Ecto neural progenitor cell (in vitro differentiated cells): ENCODE results near the gene IQCH.
"Not testable (repeated sequence)": the region's sequence is repeated elsewhere in the genome, so short reads cannot be mapped to it uniquely, and the experiment has no call there.

Source experiments
- DNase-seq: peaks from one replicate; pipeline ENCODE4 v3.0.0-alpha.2; 2018; ENCODE audit warnings: low spot score

IQCH gene

GRCh38 chr15:67436351-67437250 lies 182.0 kb downstream of the IQCH start:
- DNase-seq, result not testable (repeated sequence)

DNA sequence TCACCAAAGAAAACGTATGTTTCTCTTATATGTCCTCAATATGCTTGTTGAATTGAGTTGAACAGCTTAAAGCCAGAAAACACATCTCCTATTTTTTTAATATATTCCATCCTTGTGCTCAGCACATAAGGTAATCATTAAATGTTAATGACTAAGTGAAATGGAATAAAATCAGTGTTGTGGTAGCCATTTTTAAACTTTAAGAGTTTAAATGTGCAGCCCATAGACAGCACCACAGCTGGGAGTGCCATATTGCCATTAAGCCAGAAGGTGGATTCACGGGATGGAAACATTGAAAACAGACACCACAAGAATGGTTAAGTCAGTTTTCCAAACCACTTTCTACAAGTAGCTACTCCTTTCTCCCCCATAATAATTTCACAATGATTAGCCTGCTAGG lies 189.5 kb downstream of the IQCH start:
- DNase-seq, result no peak

DNA sequence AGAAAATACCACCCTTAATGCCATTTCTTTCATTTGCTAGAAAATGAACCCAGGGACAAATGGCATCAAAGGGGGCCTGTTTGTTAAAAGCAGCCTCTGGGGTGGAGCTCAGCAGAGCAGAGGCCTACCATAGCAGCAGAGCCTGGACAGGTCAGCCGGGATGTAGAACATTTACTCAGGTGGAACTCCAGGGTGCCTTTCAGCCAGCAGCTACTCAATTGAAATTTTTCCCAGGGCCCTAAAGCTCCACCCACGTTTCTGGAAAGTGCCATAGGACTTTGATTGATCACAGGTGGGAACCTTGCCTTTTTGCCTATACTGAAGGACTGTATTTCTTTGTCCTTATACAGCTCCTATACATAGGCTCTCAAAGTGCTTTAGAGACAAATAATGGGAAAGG lies 191.9 kb downstream of the IQCH start:
- no peak for DNase-seq

- not testable (repeated sequence) for DNase-seq
Observed at GRCh38 chr15:67448372-67448771, 193.8 kb downstream of the IQCH start.

DNA sequence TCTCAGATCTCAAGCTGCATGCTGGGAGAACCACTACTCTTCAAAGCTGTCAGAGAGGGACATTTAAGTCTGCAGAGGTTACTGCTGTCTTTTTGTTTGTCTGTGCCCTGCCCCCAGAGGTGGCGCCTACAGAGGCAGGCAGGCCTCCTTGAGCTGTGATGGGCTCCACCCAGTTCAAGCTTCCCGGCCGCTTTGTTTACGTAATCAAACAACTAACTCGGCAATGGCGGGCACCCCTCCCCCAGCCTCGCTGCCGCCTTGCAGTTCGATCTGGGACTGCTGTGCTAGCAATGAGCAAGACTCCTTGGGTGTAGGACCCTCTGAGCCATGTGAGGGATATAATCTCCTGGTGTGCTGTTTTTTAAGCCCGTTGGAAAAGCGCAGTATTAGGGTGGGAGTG lies 199.1 kb downstream of the IQCH start:
- not testable (repeated sequence) for DNase-seq

DNA sequence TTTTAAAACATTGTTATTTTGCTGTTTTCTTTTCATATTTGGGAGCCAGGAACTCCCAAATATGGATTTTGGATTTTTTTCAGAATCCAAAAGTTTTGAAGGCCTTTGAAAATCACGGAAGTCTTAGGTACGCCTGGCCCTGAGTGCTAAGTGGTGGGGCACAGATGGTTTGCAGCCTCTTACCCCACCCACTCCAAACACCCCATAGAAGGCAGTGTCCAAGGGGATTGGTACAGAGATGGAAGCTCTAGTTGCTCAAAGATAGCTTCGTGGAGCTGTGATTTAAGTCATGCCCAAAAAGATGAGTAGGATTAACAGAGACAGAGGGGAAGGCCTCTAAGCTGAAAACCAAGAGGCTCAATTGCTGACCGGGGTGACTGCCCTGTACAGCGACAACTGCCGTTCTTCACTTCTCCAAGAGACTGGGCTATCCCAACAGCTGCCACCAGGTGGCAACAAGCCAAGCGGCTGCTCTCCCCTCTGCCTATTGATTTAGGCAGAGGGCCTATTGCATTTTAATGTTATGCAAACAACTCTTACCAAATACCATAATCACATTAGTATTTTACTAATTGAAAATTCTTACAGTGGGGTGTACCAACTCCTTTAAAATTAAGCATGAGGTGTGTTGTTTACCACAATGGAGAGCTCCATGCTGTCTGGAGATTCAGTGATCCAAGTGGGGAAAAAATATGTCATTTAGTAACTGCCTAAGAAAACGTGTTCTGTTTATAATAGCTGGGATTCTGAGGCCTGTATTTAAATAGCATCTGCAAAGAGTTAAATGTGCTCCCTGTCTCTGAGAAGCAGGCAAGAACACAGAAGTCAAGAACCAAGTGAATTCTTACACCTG lies 202.3 kb downstream of the IQCH start:
- DNase-seq, result peak; percentile 86

GRCh38 chr15:67458331-67459029 lies 203.9 kb downstream of the IQCH start:
- no peak for DNase-seq

GRCh38 chr15:67460521-67460920 lies 205.9 kb downstream of the IQCH start:
- DNase-seq, result no peak

- DNase-seq, result no peak
Observed at GRCh38 chr15:67461735-67462134, 207.1 kb downstream of the IQCH start.

GRCh38 chr15:67462875-67463274 lies 208.3 kb downstream of the IQCH start:
- no peak for DNase-seq

DNA sequence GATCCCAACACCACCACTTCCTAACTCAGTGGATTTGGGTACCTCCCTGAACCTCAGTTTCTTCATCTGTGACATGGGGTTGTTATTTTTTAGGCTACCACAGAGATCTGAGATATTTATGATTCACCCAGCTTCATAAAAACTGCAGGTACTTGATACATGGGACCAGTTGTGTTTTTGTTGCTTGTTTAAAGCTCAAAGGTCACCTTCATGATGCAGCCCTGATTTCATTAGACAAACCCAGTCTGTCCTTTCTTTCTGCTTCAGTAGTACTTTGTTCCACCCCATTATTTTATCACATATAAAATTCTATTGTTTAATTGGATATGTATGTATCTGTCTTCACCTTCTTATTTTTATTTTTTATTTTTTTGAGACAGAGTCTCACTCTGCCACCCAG lies 208.9 kb downstream of the IQCH start:
- DNase-seq, result no peak

DNA sequence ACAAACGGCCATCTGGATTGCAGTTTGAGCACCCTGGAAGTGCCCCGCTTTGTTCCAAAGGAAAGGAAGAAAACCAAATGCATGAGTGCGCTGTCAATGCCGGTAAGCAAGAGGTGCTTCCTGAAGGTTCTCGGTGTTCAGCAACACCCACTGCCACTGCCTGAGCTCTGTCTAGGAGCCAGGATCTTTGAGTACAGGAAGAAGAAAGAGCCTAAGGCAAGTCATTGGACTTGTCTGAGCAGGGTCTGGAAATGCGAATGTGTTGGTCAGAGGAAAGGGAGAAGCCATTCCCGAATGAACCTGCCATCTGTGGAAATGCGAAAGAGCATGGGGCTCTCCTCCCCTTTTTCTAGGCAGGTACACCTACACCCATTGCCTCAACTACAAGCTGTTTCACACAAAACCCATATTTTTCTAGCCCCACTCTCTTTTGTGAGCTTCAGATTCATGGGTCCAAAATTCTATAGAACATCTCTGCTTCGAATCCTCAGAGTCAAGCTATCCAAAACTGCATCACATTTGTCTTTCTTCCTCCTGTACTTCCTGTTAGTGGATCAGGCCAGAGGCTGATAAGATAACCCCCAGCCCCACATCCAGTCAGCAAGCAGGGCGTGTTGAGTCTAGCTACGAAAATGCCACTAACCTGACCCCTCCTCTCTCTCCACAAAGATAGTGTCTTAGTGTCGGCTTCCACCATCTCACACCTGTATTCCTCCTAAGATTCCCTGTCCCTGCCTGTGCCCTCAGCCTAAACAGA lies 210.8 kb downstream of the IQCH start:
- DNase-seq, result no peak

DNA sequence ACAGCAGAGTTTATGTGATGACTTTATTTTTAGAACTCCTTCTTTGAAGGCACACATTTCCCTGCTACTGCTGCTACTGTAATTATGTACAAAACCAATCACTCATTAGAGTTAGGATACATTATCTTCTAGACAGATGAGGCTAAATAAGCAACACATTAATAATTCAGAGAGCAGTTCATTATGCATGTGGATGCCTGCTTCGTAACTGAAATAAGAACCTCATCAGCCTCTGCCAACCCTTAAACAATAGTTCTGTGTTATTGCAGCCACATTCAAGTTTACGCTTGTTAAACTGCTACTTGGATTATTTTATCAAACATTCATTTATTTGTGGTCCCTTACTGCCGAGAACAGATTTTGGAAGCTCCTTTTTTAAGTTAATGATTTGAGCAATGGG lies 213.8 kb downstream of the IQCH start:
- no peak for DNase-seq

DNA sequence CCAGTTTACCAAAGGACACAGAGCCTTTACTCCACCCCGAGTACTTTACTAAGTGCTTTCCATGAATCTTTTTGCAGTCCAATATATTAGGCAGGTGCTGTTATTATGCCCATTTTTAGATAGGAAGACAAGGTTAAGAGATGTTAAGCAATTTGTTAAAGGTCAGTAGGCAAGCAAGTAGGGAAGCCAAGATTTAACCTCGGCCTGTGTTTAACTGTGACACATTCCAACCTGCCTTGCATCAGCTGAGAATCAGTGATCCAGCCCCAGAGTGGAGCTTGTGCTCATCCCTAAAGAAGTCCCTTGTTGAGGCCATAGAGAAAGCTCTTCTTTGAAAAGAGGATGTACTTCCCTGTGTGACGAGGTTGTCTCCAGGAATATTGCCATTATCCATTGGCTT lies 215.1 kb downstream of the IQCH start:
- DNase-seq, result no peak

DNA sequence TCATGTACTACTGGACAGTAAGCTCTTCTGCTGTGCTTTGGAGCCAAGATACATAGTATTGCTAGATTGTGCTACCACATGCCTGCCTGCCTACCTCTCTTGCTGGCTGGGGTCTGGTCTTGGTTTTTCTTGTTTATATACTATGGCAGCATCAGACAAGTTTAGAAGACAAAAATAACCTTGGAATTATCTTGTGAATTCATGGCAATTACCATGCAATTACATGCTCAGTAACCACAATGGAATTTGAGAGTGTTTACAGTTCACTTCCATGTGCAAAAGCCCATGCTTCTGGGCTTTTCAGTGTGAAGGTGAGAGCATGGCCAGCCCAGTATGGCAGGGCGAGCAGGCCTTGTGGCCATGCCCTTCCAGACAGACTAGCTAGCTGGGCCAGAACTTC lies 218.4 kb downstream of the IQCH start:
- no peak for DNase-seq

DNA sequence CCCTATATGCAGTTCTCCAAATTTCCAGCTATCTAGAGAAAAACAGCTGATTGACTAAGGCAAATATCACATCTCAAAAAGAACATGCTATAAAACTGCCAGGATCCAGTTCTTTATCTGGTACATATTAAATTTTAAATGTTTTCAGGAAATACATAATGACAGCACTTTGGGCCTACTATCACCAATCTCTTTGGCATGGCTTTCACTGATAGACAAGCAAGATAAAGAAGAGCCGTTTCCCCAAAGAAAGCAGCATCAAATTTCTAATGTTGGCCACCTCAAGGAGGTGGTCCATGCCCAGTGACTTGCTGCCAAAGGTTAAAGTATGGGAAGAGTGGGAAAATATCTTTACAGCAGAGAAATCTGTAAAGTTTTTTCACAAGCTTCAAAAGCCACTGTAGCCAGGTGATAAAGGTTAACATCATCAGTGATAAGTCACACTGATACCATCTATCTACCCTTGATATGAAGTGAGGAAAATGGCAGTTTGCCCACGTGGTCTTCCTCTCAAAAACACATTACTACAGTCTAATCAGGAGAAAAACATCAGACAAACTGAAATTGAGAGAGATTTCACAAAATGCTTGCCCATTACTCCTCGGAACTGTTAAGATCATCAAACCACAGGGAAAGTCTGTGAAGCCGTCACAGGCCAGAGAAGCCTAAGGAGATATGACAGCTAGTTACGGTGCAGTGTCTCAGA lies 220.0 kb downstream of the IQCH start:
- DNase-seq, result no peak

- no peak for DNase-seq
Observed at GRCh38 chr15:67479781-67480505, 225.4 kb downstream of the IQCH start.

GRCh38 chr15:67480741-67481140 lies 226.2 kb downstream of the IQCH start:
- DNase-seq, result no peak

DNA sequence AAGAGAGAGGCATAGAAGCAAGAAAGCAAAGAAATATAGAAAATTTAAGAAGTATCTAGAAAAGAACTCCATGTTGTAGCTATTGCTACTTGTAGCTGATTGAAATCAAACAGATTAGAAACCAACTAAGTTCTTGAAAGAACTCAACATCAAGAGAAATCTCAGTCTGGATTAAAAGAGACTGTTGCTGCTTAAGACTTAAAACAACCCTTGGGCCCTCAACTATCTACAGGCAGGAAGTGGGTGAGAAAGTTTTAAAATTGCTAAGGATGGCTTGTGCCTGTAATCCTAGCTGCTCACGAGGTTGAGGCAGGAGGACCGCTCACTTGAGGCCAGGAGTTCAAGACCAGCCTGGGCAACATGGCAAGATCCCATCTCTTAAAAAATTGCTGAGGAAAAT lies 227.1 kb downstream of the IQCH start:
- DNase-seq, result no peak

- DNase-seq, result no peak
Observed at GRCh38 chr15:67495585-67495984, 241.0 kb downstream of the IQCH start.
